NCI-H446 (cell line): ENCODE data around the gene KRTAP1-1.
"Not testable (repeated sequence)": the region's sequence is repeated elsewhere in the genome, so short reads cannot be mapped to it uniquely, and the experiment has no call there.

ENCODE experiments used
- DNase-seq, 2 experiments: peaks; one replicate each; lab custom pipeline; 2025; lab: John Stamatoyannopoulos, UW

Gene KRTAP1-1

GRCh38 chr17:41055130-41055529, 13.9 kb upstream of the KRTAP1-1 start, which contains the start of gene KRTAP2-2:
TSS of gene KRTAP2-2 (minus strand) at chr17:41055230. CDS start at chr17:41055211, 19 bp downstream.
- DNase-seq = not testable (repeated sequence)

DNA sequence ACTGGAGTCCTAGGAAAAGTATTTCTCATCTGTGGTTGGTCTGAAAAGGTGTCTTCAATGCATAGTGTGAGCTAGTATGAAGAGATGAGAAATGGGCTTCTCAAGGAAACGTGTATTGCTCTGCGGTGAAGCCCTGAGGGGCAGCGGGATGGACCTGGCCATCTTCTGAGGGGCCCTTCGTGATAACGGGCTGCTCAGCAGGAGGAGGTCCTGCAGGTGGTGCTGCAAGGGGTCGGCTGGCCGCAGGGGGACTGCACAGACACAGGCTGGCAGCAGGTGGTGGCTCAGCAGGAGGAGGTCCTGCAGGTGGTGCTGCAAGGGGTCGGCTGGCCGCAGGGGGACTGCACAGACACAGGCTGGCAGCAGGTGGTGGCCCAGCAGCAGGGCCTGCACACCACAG, 13.3 kb upstream of the KRTAP1-1 start:
- DNase-seq = not testable (repeated sequence)

DNA sequence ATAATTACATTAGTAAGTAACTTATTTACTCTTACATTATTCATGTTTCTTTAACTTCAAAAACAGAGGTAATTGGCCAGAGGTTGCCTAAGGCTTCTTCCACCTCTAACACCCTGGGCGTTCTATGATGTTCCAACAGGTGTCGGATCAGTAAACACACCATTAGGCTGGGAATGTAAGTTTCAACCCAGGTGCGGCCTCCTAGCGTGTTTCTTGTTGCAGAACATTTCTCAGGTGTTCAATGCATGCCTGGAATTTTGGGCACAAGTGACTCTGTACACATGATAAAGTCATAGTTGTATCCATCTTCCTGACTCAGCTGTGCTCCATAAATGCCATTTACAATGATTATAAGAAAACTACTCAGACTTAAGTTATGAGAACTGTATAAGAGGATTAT, 12.8 kb upstream of the KRTAP1-1 start:
- DNase-seq = no peak

GRCh38 chr17:41052566-41052965, 11.3 kb upstream of the KRTAP1-1 start:
- DNase-seq = no peak

- DNase-seq = no peak
These were observed 7.9 kb upstream of the KRTAP1-1 start for GRCh38 chr17:41049110-41049509.

DNA sequence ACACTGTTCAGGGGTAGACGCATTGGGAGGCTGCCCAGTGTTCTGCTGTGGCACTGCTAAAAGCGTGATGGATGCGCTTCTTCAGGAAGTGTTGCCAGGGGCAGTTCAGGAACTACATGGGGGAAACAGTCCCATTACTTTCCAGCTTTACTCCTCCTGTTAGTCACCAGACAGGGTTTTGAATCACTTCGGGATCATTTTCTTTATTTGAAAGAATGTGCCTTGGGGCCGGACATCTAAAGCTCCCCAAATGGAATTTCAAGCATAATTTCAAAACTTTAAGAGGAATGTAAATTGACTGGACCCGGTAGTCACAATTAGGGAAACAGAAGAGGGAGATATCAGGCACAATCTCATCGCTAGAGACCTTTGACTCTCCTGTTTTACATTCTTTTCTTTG, 7.2 kb upstream of the KRTAP1-1 start:
- no peak for DNase-seq

GRCh38 chr17:41046735-41047465, 5.7 kb upstream of the KRTAP1-1 start, which contains the start of gene KRTAP2-1:
TSS of gene KRTAP2-1 (minus strand) at chr17:41047316. CDS start at chr17:41047267, 49 bp downstream.
- DNase-seq = not testable (repeated sequence)

DNA sequence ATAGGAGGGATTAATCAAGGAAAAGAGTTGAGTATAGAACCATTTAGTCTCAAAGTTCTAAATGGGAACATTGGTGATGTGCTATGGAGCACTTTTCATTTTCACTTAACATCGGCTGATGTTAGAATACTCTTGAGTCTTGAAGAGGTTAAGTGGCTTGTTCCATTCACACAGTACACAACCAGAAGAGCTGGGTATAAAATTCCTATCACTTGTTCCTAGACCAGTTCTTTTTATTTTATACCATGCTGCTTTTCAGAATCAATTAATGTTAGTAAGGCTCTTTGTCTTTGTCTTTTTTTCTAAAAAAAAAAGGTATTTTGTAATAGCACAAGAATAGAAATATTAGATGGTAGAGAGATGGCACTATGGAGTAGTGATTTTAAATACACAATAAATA, 1.7 kb upstream of the KRTAP1-1 start:
- no peak for DNase-seq

- DNase-seq = no peak
These were observed 3.3 kb downstream of the KRTAP1-1 start for GRCh38 chr17:41037853-41038350.

DNA sequence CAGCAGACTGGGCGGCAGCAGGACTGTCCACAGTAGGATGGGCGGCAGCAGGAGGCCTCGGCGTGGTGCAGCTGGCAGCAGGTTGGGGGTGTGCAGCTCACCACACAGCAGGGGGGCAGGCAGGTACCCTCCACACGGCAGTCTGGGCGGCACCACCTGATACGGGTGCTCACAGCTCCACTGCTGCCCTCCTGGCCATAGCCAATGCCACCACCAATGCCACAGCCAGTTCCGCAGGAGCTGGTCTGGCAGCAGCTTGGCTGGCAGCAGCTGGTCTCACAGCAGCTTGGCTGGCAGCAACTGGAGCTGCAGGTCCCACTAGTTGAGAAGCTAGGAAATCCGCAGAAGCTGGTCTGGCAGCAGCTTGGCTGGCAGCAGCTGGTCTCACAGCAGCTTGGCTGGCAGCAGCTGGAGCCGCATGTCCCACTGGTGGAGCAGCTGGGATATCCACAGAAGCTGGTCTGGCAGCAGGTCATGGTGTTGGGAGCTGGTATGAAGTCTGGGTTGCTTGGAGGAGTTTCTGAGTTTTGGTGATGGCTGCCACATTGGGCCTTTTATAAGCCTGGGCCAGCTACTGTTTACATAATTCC, 6.8 kb downstream of the KRTAP1-1 start, which contains the start of gene KRTAP1-3:
KRTAP1-3 (minus strand) TSS at position 529 of the 590 bp plus-strand sequence; CDS start at position 476, 53 bp downstream.
- DNase-seq = not testable (repeated sequence)

GRCh38 chr17:41029633-41030245, 11.5 kb downstream of the KRTAP1-1 start, which contains the start of gene KRTAP1-4:
TSS of gene KRTAP1-4 (minus strand) at chr17:41030195. CDS start at chr17:41030078, 117 bp downstream.
- no peak for DNase-seq

- DNase-seq = no peak
These were observed 14.4 kb downstream of the KRTAP1-1 start, which contains the start of gene KRTAP1-5 for GRCh38 chr17:41026715-41027471. TSS of gene KRTAP1-5 (minus strand) at chr17:41027208. CDS start at chr17:41027155, 53 bp downstream.

- no peak for DNase-seq
These were observed 16.6 kb downstream of the KRTAP1-1 start for GRCh38 chr17:41024697-41025096.

- DNase-seq = no peak
These were observed 20.9 kb downstream of the KRTAP1-1 start for GRCh38 chr17:41020336-41020735.

DNA sequence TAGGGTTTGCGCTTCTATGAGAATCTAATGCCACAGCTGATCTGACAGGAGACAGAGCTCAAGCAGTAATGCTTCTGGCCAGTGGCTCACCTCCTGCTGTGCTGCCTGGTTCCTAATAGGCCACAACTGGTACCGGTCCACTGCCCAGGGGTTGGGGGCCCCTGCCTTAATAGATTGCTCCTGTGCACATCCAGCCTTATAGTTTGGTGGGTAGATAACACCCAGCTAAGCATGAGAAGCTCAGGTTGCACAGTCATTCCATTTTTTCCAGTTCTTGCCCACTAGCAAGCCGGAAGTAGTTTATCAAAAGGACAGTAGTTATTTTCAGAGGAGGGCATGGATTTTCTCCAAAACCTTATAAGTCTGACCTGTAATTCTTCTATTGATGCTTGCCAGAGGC, 21.8 kb downstream of the KRTAP1-1 start:
- DNase-seq = no peak

- no peak for DNase-seq
These were observed 22.7 kb downstream of the KRTAP1-1 start for GRCh38 chr17:41018541-41018940.

DNA sequence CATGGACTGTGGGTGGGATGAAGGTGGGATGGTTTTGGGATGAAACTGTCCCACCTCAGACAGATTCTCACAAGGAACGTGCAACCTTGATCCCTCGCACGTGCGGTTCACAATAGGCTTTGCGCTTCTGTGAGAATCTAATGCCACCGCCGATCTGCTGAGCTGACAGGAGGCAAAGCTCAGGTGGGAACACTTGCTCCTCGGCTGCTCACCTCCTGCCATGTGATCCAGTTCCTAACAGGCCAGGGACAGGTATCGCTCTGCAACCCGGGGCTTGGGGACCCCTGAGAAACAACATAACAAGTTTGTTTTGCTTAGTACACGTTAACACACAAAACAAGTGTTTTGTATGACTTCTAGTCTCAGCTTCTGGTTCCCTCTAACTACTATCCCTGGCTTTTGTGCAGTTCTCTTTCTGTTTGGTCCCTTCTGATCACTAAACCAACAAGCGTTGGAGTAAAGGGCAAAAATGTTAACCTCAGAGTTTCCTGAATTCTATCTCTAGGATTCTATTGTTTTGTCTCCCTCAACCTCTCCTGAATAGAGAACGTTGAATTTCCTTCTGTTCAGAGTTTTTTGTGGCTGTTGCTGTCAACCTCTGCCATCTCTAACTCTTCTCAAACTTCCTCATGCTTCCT, 24.6 kb downstream of the KRTAP1-1 start:
- DNase-seq = no peak

DNA sequence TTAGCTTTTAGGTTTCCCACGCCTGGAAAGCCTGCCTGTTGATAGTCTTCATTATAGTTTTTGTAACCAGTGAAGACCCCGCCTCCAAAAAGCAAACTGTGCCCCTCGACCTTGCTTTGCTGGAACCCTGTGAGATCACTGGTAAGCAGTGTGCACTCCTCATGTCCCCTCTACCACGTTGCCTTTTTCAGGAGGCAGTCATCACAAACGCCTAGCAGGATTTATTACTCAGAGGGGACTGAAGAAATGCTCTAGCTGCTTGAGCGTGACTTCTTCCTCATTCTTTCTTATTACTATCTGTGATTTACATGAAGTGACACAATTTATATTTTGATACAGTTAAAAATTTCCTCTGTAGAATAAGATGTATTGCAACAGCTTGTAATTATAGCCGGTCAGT, 25.8 kb downstream of the KRTAP1-1 start:
- no peak for DNase-seq

- DNase-seq = no peak
These were observed 27.6 kb downstream of the KRTAP1-1 start for GRCh38 chr17:41013606-41014005.

DNA sequence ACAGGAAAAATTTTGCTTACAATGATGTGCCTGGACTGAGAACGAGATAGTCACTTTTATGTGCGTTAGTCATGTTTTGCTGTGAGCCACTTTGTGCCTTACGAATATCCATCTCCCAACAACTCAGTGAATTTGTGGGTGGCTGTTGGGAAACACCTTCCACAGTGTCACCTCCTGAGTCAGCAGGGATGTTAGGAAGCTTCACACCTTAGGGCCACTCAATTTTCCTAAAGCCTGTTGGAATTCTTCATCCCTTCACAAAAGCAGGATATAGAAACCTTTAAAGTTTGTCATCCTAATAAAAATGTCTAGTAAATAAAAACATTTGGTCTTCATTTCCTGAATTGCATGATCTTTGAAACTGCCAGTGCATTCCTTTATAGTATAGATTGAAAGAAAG, 28.1 kb downstream of the KRTAP1-1 start:
- DNase-seq = no peak
